GM23248 (cell line): ENCODE results near the gene CLSTN2.

ENCODE experiments used
- EZH2 ChIP-seq: fragments of 200-600 bp; sonication (generic); IDR thresholded peaks from 2 replicates; pipeline ENCODE4 v1.6.1; 2018; ENCODE audit warnings: antibody characterized with exemption, mild to moderate bottlenecking; ENCODE audit not compliant: insufficient read depth, poor library complexity, severe bottlenecking
- EZH2phosphoT487 ChIP-seq: fragments of 200-600 bp; sonication (generic); IDR thresholded peaks from 2 replicates; pipeline ENCODE4 v1.6.1; 2018; ENCODE audit warnings: antibody characterized with exemption, moderate library complexity, mild to moderate bottlenecking, low read depth; ENCODE audit not compliant: insufficient read depth

DNA sequence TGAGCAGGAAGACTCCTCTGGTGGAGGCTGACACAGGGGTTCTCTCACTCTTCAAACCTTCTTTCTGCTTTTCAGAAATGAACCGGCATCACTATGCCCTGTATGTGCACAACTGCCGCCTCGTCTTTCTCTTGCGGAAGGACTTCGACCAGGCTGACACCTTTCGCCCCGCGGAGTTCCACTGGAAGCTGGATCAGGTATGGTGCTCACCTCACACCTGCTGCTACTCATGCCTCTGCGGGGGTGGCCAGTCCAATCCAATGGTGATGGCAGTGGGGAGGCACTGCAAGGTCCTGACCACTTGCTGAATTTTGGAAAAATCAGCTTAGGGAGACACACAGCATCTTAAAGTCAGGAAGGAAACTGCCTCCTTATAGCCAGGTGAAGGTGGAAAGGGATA lies 531.5 kb downstream of the CLSTN2 start:
- no peak for TF ChIP-seq EZH2
- TF ChIP-seq EZH2phosphoT487: no peak
